Ishikawa (cell line): ENCODE data around the gene UBE2Q1.

ENCODE experiments used
- CEBPB ChIP-seq: IDR thresholded peaks from 2 replicates; pipeline ENCODE4 v1.6.1; 2012
- EGR1 ChIP-seq: IDR thresholded peaks from 2 replicates; pipeline ENCODE4 v1.6.1; 2012
- EP300 ChIP-seq: IDR thresholded peaks from 2 replicates; pipeline ENCODE4 v1.6.1; 2012; ENCODE audit warnings: borderline replicate concordance
- NFIC ChIP-seq: IDR thresholded peaks from 2 replicates; pipeline ENCODE4 v1.6.1; 2012
- RAD21 ChIP-seq: IDR thresholded peaks from 2 replicates; pipeline ENCODE4 v1.6.1; 2012; ENCODE audit warnings: low read depth
- TCF12 ChIP-seq: IDR thresholded peaks from 2 replicates; pipeline ENCODE4 v1.6.1; 2012; ENCODE audit warnings: low read depth
- TEAD4 ChIP-seq: IDR thresholded peaks from 2 replicates; pipeline ENCODE4 v1.6.1; 2012
- USF1 ChIP-seq: IDR thresholded peaks from 2 replicates; pipeline ENCODE4 v1.6.1; 2012
- YY1 ChIP-seq: IDR thresholded peaks from 2 replicates; pipeline ENCODE4 v1.6.1; 2012; ENCODE audit warnings: low read depth
- TF ChIP-seq, protein P1 (sequence below): IDR thresholded peaks from 2 replicates; pipeline ENCODE4 v1.6.1; 2012
- TF ChIP-seq, protein P2 (sequence below): IDR thresholded peaks from 2 replicates; pipeline ENCODE4 v1.6.1; 2012; ENCODE audit warnings: low read depth, mild to moderate bottlenecking

GRCh38 chr1:154514066-154514553 is 44.4 kb downstream of the UBE2Q1 start:
- TF ChIP-seq CEBPB = no peak
- no peak for TF ChIP-seq USF1
- TF ChIP-seq TEAD4 = no peak
- TF ChIP-seq, protein P1, sequence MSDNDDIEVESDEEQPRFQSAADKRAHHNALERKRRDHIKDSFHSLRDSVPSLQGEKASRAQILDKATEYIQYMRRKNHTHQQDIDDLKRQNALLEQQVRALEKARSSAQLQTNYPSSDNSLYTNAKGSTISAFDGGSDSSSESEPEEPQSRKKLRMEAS = no peak
- TF ChIP-seq EP300 = no peak
- no peak for TF ChIP-seq RAD21
- TF ChIP-seq YY1 = no peak
- TF ChIP-seq NFIC = no peak
- TF ChIP-seq, protein P2, sequence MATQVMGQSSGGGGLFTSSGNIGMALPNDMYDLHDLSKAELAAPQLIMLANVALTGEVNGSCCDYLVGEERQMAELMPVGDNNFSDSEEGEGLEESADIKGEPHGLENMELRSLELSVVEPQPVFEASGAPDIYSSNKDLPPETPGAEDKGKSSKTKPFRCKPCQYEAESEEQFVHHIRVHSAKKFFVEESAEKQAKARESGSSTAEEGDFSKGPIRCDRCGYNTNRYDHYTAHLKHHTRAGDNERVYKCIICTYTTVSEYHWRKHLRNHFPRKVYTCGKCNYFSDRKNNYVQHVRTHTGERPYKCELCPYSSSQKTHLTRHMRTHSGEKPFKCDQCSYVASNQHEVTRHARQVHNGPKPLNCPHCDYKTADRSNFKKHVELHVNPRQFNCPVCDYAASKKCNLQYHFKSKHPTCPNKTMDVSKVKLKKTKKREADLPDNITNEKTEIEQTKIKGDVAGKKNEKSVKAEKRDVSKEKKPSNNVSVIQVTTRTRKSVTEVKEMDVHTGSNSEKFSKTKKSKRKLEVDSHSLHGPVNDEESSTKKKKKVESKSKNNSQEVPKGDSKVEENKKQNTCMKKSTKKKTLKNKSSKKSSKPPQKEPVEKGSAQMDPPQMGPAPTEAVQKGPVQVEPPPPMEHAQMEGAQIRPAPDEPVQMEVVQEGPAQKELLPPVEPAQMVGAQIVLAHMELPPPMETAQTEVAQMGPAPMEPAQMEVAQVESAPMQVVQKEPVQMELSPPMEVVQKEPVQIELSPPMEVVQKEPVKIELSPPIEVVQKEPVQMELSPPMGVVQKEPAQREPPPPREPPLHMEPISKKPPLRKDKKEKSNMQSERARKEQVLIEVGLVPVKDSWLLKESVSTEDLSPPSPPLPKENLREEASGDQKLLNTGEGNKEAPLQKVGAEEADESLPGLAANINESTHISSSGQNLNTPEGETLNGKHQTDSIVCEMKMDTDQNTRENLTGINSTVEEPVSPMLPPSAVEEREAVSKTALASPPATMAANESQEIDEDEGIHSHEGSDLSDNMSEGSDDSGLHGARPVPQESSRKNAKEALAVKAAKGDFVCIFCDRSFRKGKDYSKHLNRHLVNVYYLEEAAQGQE = no peak
- TF ChIP-seq EGR1 = no peak
- TF ChIP-seq TCF12 = no peak
